Neural progenitor cell (in vitro differentiated cells): ENCODE measurements around the gene GABRG3. TPM values are rescaled to one million over a fixed set of nuclear protein-coding genes. Genes with fewer than 3 reads are reported as not detected.

Source experiments
- DNase-seq: peaks from one replicate; pipeline ENCODE4 v3.0.0-alpha.2; 2016; ENCODE audit warnings: low spot score
- H2AFZ ChIP-seq: fragments of 200-600 bp; sonication (generic); replicated peaks from 2 replicates; pipeline ENCODE4 v1.6.1; 2016; ENCODE audit warnings: antibody characterized with exemption
- H3F3A ChIP-seq: fragments of 200-600 bp; sonication (generic); 2 replicates; pipeline ENCODE4 v1.6.1; 2016; ENCODE audit warnings: antibody characterized with exemption, low read depth
- H3K27ac ChIP-seq: fragments of 200-600 bp; sonication (generic); 2 replicates; pipeline ENCODE4 v1.5.1; 2016; ENCODE audit warnings: mild to moderate bottlenecking
- H3K27me3 ChIP-seq: fragments of 200-600 bp; sonication (generic); 2 replicates; pipeline ENCODE4 v1.6.1; 2016; ENCODE audit warnings: mild to moderate bottlenecking, moderate library complexity
- H3K36me3 ChIP-seq: fragments of 200-600 bp; sonication (generic); 2 replicates; pipeline ENCODE4 v1.5.1; 2016
- H3K4me1 ChIP-seq: fragments of 200-600 bp; sonication (generic); 2 replicates; pipeline ENCODE4 v1.6.1; 2016; ENCODE audit warnings: mixed run types
- H3K4me2 ChIP-seq: fragments of 200-600 bp; sonication (generic); 2 replicates; pipeline ENCODE4 v1.6.1; 2016
- H3K4me3 ChIP-seq: fragments of 200-600 bp; sonication (generic); 2 replicates; pipeline ENCODE4 v1.5.1; 2016
- H3K79me2 ChIP-seq: fragments of 200-600 bp; sonication (generic); 2 replicates; pipeline ENCODE4 v1.6.1; 2016; ENCODE audit warnings: low read depth
- H3K9ac ChIP-seq: fragments of 200-600 bp; sonication (generic); 2 replicates; pipeline ENCODE4 v1.6.1; 2016
- H3K9me3 ChIP-seq: fragments of 200-600 bp; sonication (generic); 2 replicates; pipeline ENCODE4 v1.5.1; 2016; ENCODE audit warnings: low read depth
- H4K20me1 ChIP-seq: fragments of 200-600 bp; sonication (generic); 2 replicates; pipeline ENCODE4 v1.6.1; 2016; ENCODE audit warnings: low read depth
- H3K27ac Mint-ChIP-seq: 3 replicates; pipeline ENCODE4 v1.8.0; 2021; ENCODE audit warnings: mixed read lengths
- H3K27me3 Mint-ChIP-seq: 2 replicates; pipeline ENCODE4 v1.8.0; 2022; ENCODE audit warnings: low read depth, mild to moderate bottlenecking, inconsistent platforms, moderate library complexity, mixed read lengths; ENCODE audit not compliant: insufficient read depth
- H3K36me3 Mint-ChIP-seq: 3 replicates; pipeline ENCODE4 v1.8.0; 2021; ENCODE audit warnings: mixed read lengths
- H3K4me1 Mint-ChIP-seq: 3 replicates; pipeline ENCODE4 v1.8.0; 2021; ENCODE audit warnings: mixed read lengths
- H3K4me3 Mint-ChIP-seq: 3 replicates; pipeline ENCODE4 v1.8.0; 2021; ENCODE audit warnings: mild to moderate bottlenecking, moderate library complexity, mixed read lengths
- H3K9me3 Mint-ChIP-seq: 3 replicates; pipeline ENCODE4 v1.8.0; 2020; ENCODE audit warnings: mixed read lengths
- EZH2 ChIP-seq: fragments of 200-600 bp; sonication (generic); IDR thresholded peaks from 2 replicates; pipeline ENCODE4 v1.6.1; 2017; ENCODE audit warnings: antibody characterized with exemption, mild to moderate bottlenecking, moderate library complexity
- EZH2phosphoT487 ChIP-seq: fragments of 200-600 bp; sonication (generic); IDR thresholded peaks from 2 replicates; pipeline ENCODE4 v1.6.1; 2017; ENCODE audit warnings: antibody characterized with exemption
- total RNA-seq: library from RNA; depleted of rRNA; stranded (reverse); fragments of >200 nt; gene quantifications from 2 replicates; pipeline ENCODE4 v1.2.3, GENCODE V29; 2015; ENCODE audit warnings: low replicate concordance
- TF ChIP-seq, protein P1 (sequence below): fragments of 200-600 bp; sonication (generic); IDR thresholded peaks from 2 replicates; pipeline ENCODE4 v1.5.1; 2017; ENCODE audit warnings: antibody characterized with exemption, mild to moderate bottlenecking

Gene GABRG3
- total RNA-seq, 1 donor from 2014 or later, result 3.4 TPM

- H3K9me3 ChIP-seq, result no peaks in the 10 kb centered on the region
- H3K4me1 ChIP-seq, result peaks cover 8% of the 10 kb centered on the region
- Mint-ChIP-seq H3K36me3 (peaks cover 3% of the 10 kb centered on the region), H3K27me3 (peaks cover 5% of the 10 kb centered on the region), H3K4me1 (peaks cover 28% of the 10 kb centered on the region), H3K4me3 (no peak overlapping the region), H3K9me3 (peaks cover 22% of the 10 kb centered on the region), H3K27ac (no peak overlapping the region)
- no peaks in the 10 kb centered on the region for H3K79me2 ChIP-seq
- H3F3A ChIP-seq, result no peaks in the 10 kb centered on the region
- no peak overlapping the region for H3K4me2 ChIP-seq
- DNase-seq, result no peak
- H3K36me3 ChIP-seq, result no peaks in the 10 kb centered on the region
- no peaks in the 10 kb centered on the region for H4K20me1 ChIP-seq
- no peak overlapping the region for H2AFZ ChIP-seq
- H3K27me3 ChIP-seq, result no peaks in the 10 kb centered on the region
- H3K4me3 ChIP-seq, result no peak overlapping the region
- no peak overlapping the region for H3K9ac ChIP-seq
- TF ChIP-seq EZH2, result no peak
- no peak for TF ChIP-seq EZH2phosphoT487
- TF ChIP-seq, protein P1, sequence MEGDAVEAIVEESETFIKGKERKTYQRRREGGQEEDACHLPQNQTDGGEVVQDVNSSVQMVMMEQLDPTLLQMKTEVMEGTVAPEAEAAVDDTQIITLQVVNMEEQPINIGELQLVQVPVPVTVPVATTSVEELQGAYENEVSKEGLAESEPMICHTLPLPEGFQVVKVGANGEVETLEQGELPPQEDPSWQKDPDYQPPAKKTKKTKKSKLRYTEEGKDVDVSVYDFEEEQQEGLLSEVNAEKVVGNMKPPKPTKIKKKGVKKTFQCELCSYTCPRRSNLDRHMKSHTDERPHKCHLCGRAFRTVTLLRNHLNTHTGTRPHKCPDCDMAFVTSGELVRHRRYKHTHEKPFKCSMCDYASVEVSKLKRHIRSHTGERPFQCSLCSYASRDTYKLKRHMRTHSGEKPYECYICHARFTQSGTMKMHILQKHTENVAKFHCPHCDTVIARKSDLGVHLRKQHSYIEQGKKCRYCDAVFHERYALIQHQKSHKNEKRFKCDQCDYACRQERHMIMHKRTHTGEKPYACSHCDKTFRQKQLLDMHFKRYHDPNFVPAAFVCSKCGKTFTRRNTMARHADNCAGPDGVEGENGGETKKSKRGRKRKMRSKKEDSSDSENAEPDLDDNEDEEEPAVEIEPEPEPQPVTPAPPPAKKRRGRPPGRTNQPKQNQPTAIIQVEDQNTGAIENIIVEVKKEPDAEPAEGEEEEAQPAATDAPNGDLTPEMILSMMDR, result no peak
- no peak overlapping the region for H3K27ac ChIP-seq
Observed at GRCh38 chr15:27396521-27396920, 425.5 kb downstream of the GABRG3 start.

- no peaks in the 10 kb centered on the region for H3K36me3 ChIP-seq
- no peak for DNase-seq
- peaks cover 6% of the 10 kb centered on the region for H3K27me3 Mint-ChIP-seq
- TF ChIP-seq EZH2, result no peak
- TF ChIP-seq EZH2phosphoT487, result no peak
- TF ChIP-seq, protein P1, result no peak
- H3K79me2 ChIP-seq, result no peaks in the 10 kb centered on the region
- H3K27ac ChIP-seq, result no peak overlapping the region
- no peak overlapping the region for H3K27ac Mint-ChIP-seq
- no peaks in the 10 kb centered on the region for H4K20me1 ChIP-seq
- no peak overlapping the region for H3K4me2 ChIP-seq
- no peak overlapping the region for H2AFZ ChIP-seq
- H3K9me3 ChIP-seq, result no peaks in the 10 kb centered on the region
- H3F3A ChIP-seq, result no peaks in the 10 kb centered on the region
- peaks cover 8% of the 10 kb centered on the region for H3K4me1 ChIP-seq
- no peak overlapping the region for H3K4me3 Mint-ChIP-seq
- no peaks in the 10 kb centered on the region for H3K27me3 ChIP-seq
- no peak overlapping the region for H3K9ac ChIP-seq
- peaks cover 30% of the 10 kb centered on the region for H3K4me1 Mint-ChIP-seq
- H3K9me3 Mint-ChIP-seq, result peaks cover 22% of the 10 kb centered on the region
- peaks cover 3% of the 10 kb centered on the region for H3K36me3 Mint-ChIP-seq
- H3K4me3 ChIP-seq, result no peak overlapping the region
Observed at GRCh38 chr15:27396996-27397395, 426.0 kb downstream of the GABRG3 start.

- Histone ChIP-seq H3F3A (no peaks in the 10 kb centered on the region), H3K36me3 (no peaks in the 10 kb centered on the region), H3K27ac (no peak overlapping the region), H3K79me2 (no peaks in the 10 kb centered on the region), H3K9ac (no peak overlapping the region), H4K20me1 (no peaks in the 10 kb centered on the region), H3K4me2 (peak overlapping the region; percentile 14), H3K9me3 (no peaks in the 10 kb centered on the region), H3K27me3 (no peaks in the 10 kb centered on the region), H3K4me1 (peaks cover 8% of the 10 kb centered on the region), H3K4me3 (no peak overlapping the region), H2AFZ (no peak overlapping the region)
- Mint-ChIP-seq H3K27me3 (peaks cover 5% of the 10 kb centered on the region), H3K36me3 (peaks cover 3% of the 10 kb centered on the region), H3K4me3 (peak overlapping the region; percentile 5), H3K4me1 (peaks cover 31% of the 10 kb centered on the region), H3K9me3 (peaks cover 24% of the 10 kb centered on the region), H3K27ac (peak overlapping the region; percentile 46)
- DNase-seq, result no peak
- TF ChIP-seq EZH2phosphoT487, result no peak
- TF ChIP-seq EZH2, result no peak
- TF ChIP-seq, protein P1, result no peak
Observed at GRCh38 chr15:27398631-27399161, 427.7 kb downstream of the GABRG3 start.
